Karpas-422 (cell line): ENCODE measurements around the gene ROBO1. TPM values are rescaled to one million over a fixed set of nuclear protein-coding genes. Genes with fewer than 3 reads are reported as not detected.

Experiments used
- DNase-seq: peaks from one replicate; pipeline ENCODE4 v3.0.0-alpha.2; 2015
- H2AFZ ChIP-seq: fragments of 200-600 bp; sonication (generic); 2 replicates; pipeline ENCODE4 v1.6.1; 2014; ENCODE audit warnings: antibody characterized with exemption, low read length, mixed read lengths
- H3K27ac ChIP-seq: fragments of 200-600 bp; sonication (generic); 2 replicates; pipeline ENCODE4 v1.5.1; 2014; ENCODE audit warnings: mild to moderate bottlenecking, low read length, moderate library complexity
- H3K27me3 ChIP-seq: fragments of 200-600 bp; sonication (generic); 2 replicates; pipeline ENCODE4 v1.6.1; 2014; ENCODE audit warnings: low read length, mixed read lengths
- H3K36me3 ChIP-seq: fragments of 200-600 bp; sonication (generic); 2 replicates; pipeline ENCODE4 v1.6.1; 2014; ENCODE audit warnings: low read length, mixed read lengths; ENCODE audit not compliant: insufficient read depth
- H3K4me1 ChIP-seq: fragments of 200-600 bp; sonication (generic); 2 replicates; pipeline ENCODE4 v1.6.1; 2014; ENCODE audit warnings: mild to moderate bottlenecking, low read length, mixed read lengths
- H3K4me2 ChIP-seq: fragments of 200-600 bp; sonication (generic); 2 replicates; pipeline ENCODE4 v1.6.1; 2014; ENCODE audit warnings: low read length, low read depth, mild to moderate bottlenecking; ENCODE audit not compliant: poor library complexity, severe bottlenecking
- H3K4me3 ChIP-seq: fragments of 200-600 bp; sonication (generic); 2 replicates; pipeline ENCODE4 v1.5.1; 2014; ENCODE audit warnings: mild to moderate bottlenecking, antibody characterized with exemption, low read length, mixed read lengths
- H3K79me2 ChIP-seq: fragments of 200-600 bp; sonication (generic); 2 replicates; pipeline ENCODE4 v1.6.1; 2014; ENCODE audit warnings: mild to moderate bottlenecking, low read length, mixed read lengths
- H3K9ac ChIP-seq: fragments of 200-600 bp; sonication (generic); 2 replicates; pipeline ENCODE4 v1.6.0; 2014; ENCODE audit warnings: low read length
- H3K9me2 ChIP-seq: fragments of 200-600 bp; sonication (generic), shearing (Covaris generic); replicated peaks from 2 replicates; pipeline ENCODE4 v1.6.0; 2014; ENCODE audit warnings: mild to moderate bottlenecking, low read length, moderate library complexity; ENCODE audit not compliant: insufficient read depth
- H3K9me3 ChIP-seq: fragments of 300-700, 200-600 bp; sonication (generic); 2 replicates; pipeline ENCODE4 v1.6.1; 2014; ENCODE audit warnings: low read length, mixed read lengths
- H4K20me1 ChIP-seq: fragments of 200-600 bp; sonication (generic); 2 replicates; pipeline ENCODE4 v1.6.1; 2014; ENCODE audit warnings: mild to moderate bottlenecking, antibody characterized with exemption, low read length, low read depth; ENCODE audit not compliant: insufficient read depth
- total RNA-seq: library from RNA; depleted of rRNA; stranded (reverse); fragments of >200 nt; shearing (Covaris generic); gene quantifications from 2 replicates; pipeline ENCODE4 v1.2.3, GENCODE V29; 2014; ENCODE audit warnings: low replicate concordance

Gene ROBO1
- total RNA-seq, 1 experiment from 2014 or later = not detected

DNA sequence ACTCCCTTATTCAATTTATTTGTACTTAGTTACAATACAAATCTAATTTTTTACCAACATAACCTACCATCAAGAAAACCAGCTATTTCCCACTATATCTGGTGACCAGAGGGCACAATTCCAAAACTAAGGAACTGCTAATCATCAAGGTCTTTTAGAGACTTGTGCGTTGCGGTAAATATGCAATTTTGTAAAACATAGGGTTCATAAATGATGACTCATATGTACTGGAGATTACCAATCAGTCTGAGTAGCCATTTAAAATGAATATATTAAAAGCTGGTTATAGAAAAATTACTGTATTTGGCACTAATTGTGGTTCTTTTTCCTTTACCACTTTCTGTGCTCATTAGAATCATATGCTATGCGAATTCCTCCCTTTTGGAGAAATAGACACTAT is 859.6 kb downstream of the ROBO1 start:
- no peak for DNase-seq
- H3K79me2 ChIP-seq = no peaks in the 10 kb centered on the region

DNA sequence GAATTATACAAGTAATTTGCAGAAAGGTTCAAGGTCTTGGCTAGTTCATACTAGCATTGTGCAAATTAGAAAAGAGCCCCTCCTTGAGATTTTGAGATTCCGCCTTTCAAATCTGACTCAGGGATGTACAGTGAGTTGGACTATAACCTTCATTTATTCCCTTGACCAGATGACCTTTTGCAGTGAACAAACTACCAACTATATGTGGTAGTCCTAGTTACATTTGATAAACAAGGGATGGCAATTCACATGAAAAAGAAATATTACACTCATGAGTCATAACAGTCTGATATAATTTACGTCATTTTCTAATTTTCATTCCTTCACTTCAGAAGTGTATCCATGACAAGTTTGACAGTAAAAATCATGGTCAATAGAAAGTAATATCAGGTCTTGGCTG is 860.4 kb downstream of the ROBO1 start:
- Histone ChIP-seq H4K20me1 (no peaks in the 10 kb centered on the region), H3K4me2 (no peak overlapping the region), H3K4me1 (no peaks in the 10 kb centered on the region), H3K9me2 (no peaks in the 10 kb centered on the region), H2AFZ (no peak overlapping the region), H3K9me3 (no peaks in the 10 kb centered on the region), H3K79me2 (no peaks in the 10 kb centered on the region), H3K9ac (no peak overlapping the region), H3K4me3 (no peak overlapping the region), H3K36me3 (no peaks in the 10 kb centered on the region), H3K27ac (no peak overlapping the region), H3K27me3 (no peaks in the 10 kb centered on the region)
- DNase-seq = no peak

More for the DNA sequence above, 859.6 kb downstream of the ROBO1 start:
- no peaks in the 10 kb centered on the region for H3K4me1 ChIP-seq
- H3K27ac ChIP-seq = no peak overlapping the region
- no peaks in the 10 kb centered on the region for H3K9me3 ChIP-seq
- H3K9ac ChIP-seq = no peak overlapping the region
- H3K4me2 ChIP-seq = no peak overlapping the region
- no peaks in the 10 kb centered on the region for H4K20me1 ChIP-seq
- no peaks in the 10 kb centered on the region for H3K36me3 ChIP-seq
- H3K9me2 ChIP-seq = no peaks in the 10 kb centered on the region
- no peaks in the 10 kb centered on the region for H3K27me3 ChIP-seq
- no peak overlapping the region for H2AFZ ChIP-seq
- no peak overlapping the region for H3K4me3 ChIP-seq

DNA sequence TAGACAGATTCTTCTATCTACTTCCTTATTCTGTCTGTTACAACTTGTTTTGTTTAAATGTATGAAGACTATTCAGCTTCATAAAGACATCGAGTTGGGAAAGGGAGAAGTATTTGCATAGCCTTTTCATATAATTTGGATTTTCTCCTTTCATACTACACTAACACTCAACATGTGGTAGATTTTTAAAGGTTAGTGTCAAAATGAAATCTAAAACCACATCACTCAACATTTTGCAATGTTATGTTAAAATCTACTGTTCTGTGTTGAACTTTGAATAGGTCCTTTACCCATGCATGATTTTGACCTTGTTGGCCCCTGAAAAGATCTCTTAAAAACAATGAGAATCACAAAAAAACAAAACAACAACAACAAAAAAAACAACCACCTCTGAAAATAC is 860.9 kb downstream of the ROBO1 start:
- H3K4me3 ChIP-seq = no peak overlapping the region
- no peak for DNase-seq
- H2AFZ ChIP-seq = no peak overlapping the region
- H3K9me3 ChIP-seq = no peaks in the 10 kb centered on the region
- no peaks in the 10 kb centered on the region for H3K4me1 ChIP-seq
- no peaks in the 10 kb centered on the region for H3K9me2 ChIP-seq
- no peak overlapping the region for H3K27ac ChIP-seq
- H4K20me1 ChIP-seq = no peaks in the 10 kb centered on the region
- H3K27me3 ChIP-seq = no peaks in the 10 kb centered on the region
- H3K79me2 ChIP-seq = no peaks in the 10 kb centered on the region
- H3K36me3 ChIP-seq = no peaks in the 10 kb centered on the region
- H3K9ac ChIP-seq = no peak overlapping the region
- H3K4me2 ChIP-seq = no peak overlapping the region

DNA sequence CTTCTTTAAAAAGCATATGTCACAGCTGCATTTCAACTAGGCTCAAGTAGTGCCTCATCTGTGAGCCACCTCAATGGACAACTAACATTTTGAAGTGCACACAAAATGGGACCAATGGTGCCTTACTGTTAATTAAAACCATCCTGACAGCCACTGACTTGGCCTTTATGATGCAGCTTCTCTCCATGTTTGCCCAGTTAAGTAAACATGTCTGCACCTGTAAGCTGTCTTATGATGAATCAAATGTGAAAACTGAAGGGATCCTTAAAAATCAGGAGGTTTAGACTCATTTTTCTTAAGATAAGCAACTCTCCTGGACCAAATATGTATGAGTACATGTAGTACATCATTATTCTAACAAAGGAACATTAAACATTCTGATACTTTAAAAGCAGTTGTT is 861.6 kb downstream of the ROBO1 start:
- Histone ChIP-seq H3K4me3 (no peak overlapping the region), H4K20me1 (no peaks in the 10 kb centered on the region), H3K27me3 (no peaks in the 10 kb centered on the region), H3K4me2 (no peak overlapping the region), H3K9ac (no peak overlapping the region), H3K9me3 (no peaks in the 10 kb centered on the region), H3K27ac (no peak overlapping the region), H3K36me3 (no peaks in the 10 kb centered on the region), H3K4me1 (no peaks in the 10 kb centered on the region), H3K79me2 (no peaks in the 10 kb centered on the region), H3K9me2 (no peaks in the 10 kb centered on the region), H2AFZ (no peak overlapping the region)
- no peak for DNase-seq

DNA sequence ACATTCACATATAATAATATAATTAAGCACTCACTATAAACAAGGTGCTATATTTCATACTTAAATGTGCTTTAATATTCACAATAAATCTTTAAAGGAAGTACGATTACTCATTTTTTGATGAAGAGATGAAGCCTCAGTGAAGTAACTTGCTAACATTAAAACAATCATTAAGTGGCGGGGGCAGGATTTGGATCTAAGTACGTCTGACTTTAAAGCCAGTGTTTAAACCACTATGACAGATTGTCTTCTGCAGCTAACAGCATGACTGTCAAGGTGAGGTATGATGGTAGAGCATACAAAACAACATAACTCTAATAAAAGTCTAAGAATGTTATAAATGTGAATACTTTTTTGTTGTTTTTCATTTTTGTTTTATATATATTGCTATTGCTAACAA is 862.1 kb downstream of the ROBO1 start:
- H3K4me1 ChIP-seq = no peaks in the 10 kb centered on the region
- H3K27ac ChIP-seq = no peak overlapping the region
- H3K4me3 ChIP-seq = no peak overlapping the region
- DNase-seq = no peak
- no peaks in the 10 kb centered on the region for H3K9me2 ChIP-seq
- no peaks in the 10 kb centered on the region for H3K9me3 ChIP-seq
- H3K27me3 ChIP-seq = no peaks in the 10 kb centered on the region
- no peak overlapping the region for H3K4me2 ChIP-seq
- no peaks in the 10 kb centered on the region for H3K79me2 ChIP-seq
- no peak overlapping the region for H3K9ac ChIP-seq
- no peak overlapping the region for H2AFZ ChIP-seq
- H4K20me1 ChIP-seq = no peaks in the 10 kb centered on the region
- H3K36me3 ChIP-seq = no peaks in the 10 kb centered on the region

GRCh38 chr3:78901544-78901943 is 866.3 kb downstream of the ROBO1 start:
- H2AFZ ChIP-seq = no peak overlapping the region
- H4K20me1 ChIP-seq = no peaks in the 10 kb centered on the region
- H3K9me2 ChIP-seq = no peaks in the 10 kb centered on the region
- H3K9ac ChIP-seq = no peak overlapping the region
- H3K4me2 ChIP-seq = no peak overlapping the region
- no peak overlapping the region for H3K27ac ChIP-seq
- no peaks in the 10 kb centered on the region for H3K4me1 ChIP-seq
- H3K27me3 ChIP-seq = no peaks in the 10 kb centered on the region
- no peaks in the 10 kb centered on the region for H3K79me2 ChIP-seq
- no peak overlapping the region for H3K4me3 ChIP-seq
- no peaks in the 10 kb centered on the region for H3K36me3 ChIP-seq
- no peak for DNase-seq
- H3K9me3 ChIP-seq = no peaks in the 10 kb centered on the region

GRCh38 chr3:78900880-78901279 is 866.9 kb downstream of the ROBO1 start:
- no peaks in the 10 kb centered on the region for H3K9me3 ChIP-seq
- H3K27me3 ChIP-seq = no peaks in the 10 kb centered on the region
- no peaks in the 10 kb centered on the region for H3K79me2 ChIP-seq
- H3K4me1 ChIP-seq = no peaks in the 10 kb centered on the region
- H3K36me3 ChIP-seq = no peaks in the 10 kb centered on the region
- no peak overlapping the region for H3K4me3 ChIP-seq
- H3K27ac ChIP-seq = no peak overlapping the region
- H3K9ac ChIP-seq = no peak overlapping the region
- H4K20me1 ChIP-seq = no peaks in the 10 kb centered on the region
- DNase-seq = no peak
- H3K9me2 ChIP-seq = no peaks in the 10 kb centered on the region
- H3K4me2 ChIP-seq = no peak overlapping the region
- H2AFZ ChIP-seq = no peak overlapping the region

DNA sequence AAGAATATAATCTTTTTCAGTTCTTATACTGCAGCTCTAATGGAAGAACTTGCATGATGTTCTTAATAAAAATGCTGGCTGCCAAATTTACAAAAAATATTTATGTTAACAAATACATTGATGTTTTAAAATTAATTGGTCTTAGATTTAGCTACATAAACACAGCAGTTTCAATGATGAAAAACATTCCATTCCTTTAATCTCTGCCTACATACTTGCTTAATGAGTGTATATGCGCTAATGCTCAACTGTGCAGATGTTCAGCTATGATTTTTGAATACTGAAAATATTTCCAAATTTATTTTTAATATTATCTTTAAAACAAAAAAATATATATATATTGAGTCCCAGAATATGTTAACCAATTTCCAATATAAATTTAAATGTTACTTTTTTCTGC is 867.4 kb downstream of the ROBO1 start:
- no peak overlapping the region for H3K4me3 ChIP-seq
- H3K36me3 ChIP-seq = no peaks in the 10 kb centered on the region
- no peaks in the 10 kb centered on the region for H3K9me2 ChIP-seq
- H3K27ac ChIP-seq = no peak overlapping the region
- no peaks in the 10 kb centered on the region for H3K79me2 ChIP-seq
- H4K20me1 ChIP-seq = no peaks in the 10 kb centered on the region
- DNase-seq = no peak
- H2AFZ ChIP-seq = no peak overlapping the region
- no peaks in the 10 kb centered on the region for H3K27me3 ChIP-seq
- H3K9ac ChIP-seq = no peak overlapping the region
- H3K9me3 ChIP-seq = no peaks in the 10 kb centered on the region
- no peak overlapping the region for H3K4me2 ChIP-seq
- no peaks in the 10 kb centered on the region for H3K4me1 ChIP-seq

DNA sequence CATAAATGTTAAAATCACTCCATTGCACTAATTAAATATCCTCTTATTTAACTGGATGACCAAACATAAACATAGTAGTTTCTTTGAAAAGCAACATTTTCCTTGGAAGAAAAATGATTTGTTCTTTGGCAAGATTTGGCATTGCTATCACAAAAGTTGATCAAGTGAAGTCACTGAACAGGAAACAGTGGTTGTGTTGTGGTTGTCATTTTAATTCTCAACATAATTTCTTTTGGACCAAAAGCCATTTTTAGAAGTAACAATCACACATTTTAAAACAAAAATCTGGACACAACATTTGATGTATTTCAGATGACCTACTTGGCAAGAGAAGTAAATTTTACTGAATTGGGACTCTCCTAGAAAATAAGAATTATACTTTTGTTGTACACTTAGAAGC is 872.3 kb downstream of the ROBO1 start:
- no peaks in the 10 kb centered on the region for H4K20me1 ChIP-seq
- no peak overlapping the region for H3K4me3 ChIP-seq
- no peaks in the 10 kb centered on the region for H3K9me3 ChIP-seq
- H3K79me2 ChIP-seq = no peaks in the 10 kb centered on the region
- H3K36me3 ChIP-seq = no peaks in the 10 kb centered on the region
- no peaks in the 10 kb centered on the region for H3K27me3 ChIP-seq
- H3K9ac ChIP-seq = no peak overlapping the region
- no peak for DNase-seq
- H3K9me2 ChIP-seq = no peaks in the 10 kb centered on the region
- H3K4me1 ChIP-seq = no peaks in the 10 kb centered on the region
- no peak overlapping the region for H2AFZ ChIP-seq
- no peak overlapping the region for H3K27ac ChIP-seq
- no peak overlapping the region for H3K4me2 ChIP-seq
